ENCODE measurements around the gene SLC18A3. TPM values are rescaled to one million over a fixed set of nuclear protein-coding genes. Genes with fewer than 3 reads are reported as not detected.
A peak's percentile ranks its signal among the peaks of the same experiment; 100 is the strongest.

SLC18A3 gene
- polyA plus RNA-seq, 1 of the 3 experiments (the other 2 are of a cell fraction): 1.7 TPM

DNA sequence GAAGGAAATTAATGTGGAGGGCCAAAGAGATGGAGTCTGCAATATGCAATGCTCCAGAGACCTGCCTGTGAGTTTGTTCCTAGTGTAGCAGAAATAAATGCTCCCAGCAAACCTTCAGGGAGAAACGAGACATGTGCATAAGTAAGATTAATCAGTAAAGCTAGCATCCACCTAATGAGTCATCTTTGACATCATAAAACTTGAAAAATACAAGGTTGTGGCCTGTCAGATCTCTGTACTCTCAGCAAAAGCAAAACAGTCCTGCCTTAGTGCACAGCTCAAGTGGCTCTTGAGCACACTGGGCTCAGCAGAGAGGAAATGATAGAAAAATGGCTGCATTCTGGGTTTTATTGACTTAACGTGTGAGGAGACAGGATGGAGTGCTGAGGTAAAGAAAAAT is 38.7 kb upstream of the SLC18A3 start:
- no peak for DNase-seq
- Histone ChIP-seq H3K9me3 (no peaks in the 10 kb centered on the region), H3K36me3 (replicated peaks in 1 of 2; ENCODE audit: control insufficient read depth in 1 of 2, insufficient read depth in 2 of 2, low read length in 1 of 2) (no peaks in the 10 kb centered on the region), H3K27me3 (ENCODE audit: insufficient read depth) (no peaks in the 10 kb centered on the region), H2AFZ (ENCODE audit: low read depth) (no peak overlapping the region), H3K79me2 (ENCODE audit: insufficient read depth) (no peaks in the 10 kb centered on the region), H3K9me2 (no peaks in the 10 kb centered on the region), H3F3A (replicated peaks; ENCODE audit: insufficient read depth) (no peaks in the 10 kb centered on the region), H3K27ac (ENCODE audit: low read depth in 2 of 2, low read length in 1 of 2) (no peak overlapping the region), H3K4me2 (no peak overlapping the region), H3K4me3 (ENCODE audit: low read depth in 2 of 2, low read length in 1 of 2) (no peak overlapping the region), H3K9ac (no peak overlapping the region), H4K20me1 (ENCODE audit: insufficient read depth) (no peaks in the 10 kb centered on the region), H3K4me1 (ENCODE audit: control insufficient read depth in 1 of 2, insufficient read depth in 2 of 2, low read depth in 1 of 2, low read length in 1 of 2) (peaks cover 0 to 5% of the 10 kb centered on the region in 2 experiments; a peak in 1 of 4 replicates)
- CTCF ChIA-PET: interaction anchor here (1.2 kb wide), 1 partner anchor 22 kb away, joined by 5 read pairs; no protein-coding TSS in a partner anchor
- 30% methylated on average over 2 of the region's 2 CpGs for WGBS (ENCODE audit: low lambda C conversion rate)
- TF ChIP-seq ELF1 (IDR thresholded peaks at IDR 0.05) (no peak), MEF2A (IDR thresholded peaks at IDR 0.05; ENCODE audit: borderline replicate concordance, low read depth) (no peak), TAF1 (IDR thresholded peaks at IDR 0.05; ENCODE audit: borderline replicate concordance, low read depth, low read length) (no peak), EZH2phosphoT487 (IDR thresholded peaks at IDR 0.05; ENCODE audit: borderline replicate concordance, low read depth) (no peak), MXI1 (IDR thresholded peaks at IDR 0.05; ENCODE audit: low read depth, low read length) (no peak), YY1 (IDR thresholded peaks at IDR 0.05; ENCODE audit: low read depth) (no peak), POLR2AphosphoS5 (IDR thresholded peaks at IDR 0.05; ENCODE audit: low read depth, low read length) (no peak), FOXM1 (IDR thresholded peaks at IDR 0.05; ENCODE audit: low read depth) (no peak), TCF12 (IDR thresholded peaks at IDR 0.05) (peak; percentile 41; the same call in 1 of the 2 replicates), SMC3 (IDR thresholded peaks at IDR 0.05; ENCODE audit: low read depth, low read length) (no peak), RCOR1 (IDR thresholded peaks at IDR 0.05; ENCODE audit: low read length) (no peak), GATA2 (CRISPR knock-in tag; IDR thresholded peaks at IDR 0.05) (no peak), NFIC (IDR thresholded peaks at IDR 0.05; ENCODE audit: borderline replicate concordance) (no peak), RAD21 (IDR thresholded peaks at IDR 0.05; ENCODE audit: low read length) (no peak), RFX5 (IDR thresholded peaks at IDR 0.05; ENCODE audit: low read length) (no peak), JUND (IDR thresholded peaks at IDR 0.05) (peak; percentile 33; the same call in 1 of the 2 replicates), NRF1 (IDR thresholded peaks at IDR 0.05; ENCODE audit: low read depth, low read length) (no peak), RXRA (IDR thresholded peaks at IDR 0.05; ENCODE audit: borderline replicate concordance, low read depth) (no peak)
- TF ChIP-seq, protein P1, sequence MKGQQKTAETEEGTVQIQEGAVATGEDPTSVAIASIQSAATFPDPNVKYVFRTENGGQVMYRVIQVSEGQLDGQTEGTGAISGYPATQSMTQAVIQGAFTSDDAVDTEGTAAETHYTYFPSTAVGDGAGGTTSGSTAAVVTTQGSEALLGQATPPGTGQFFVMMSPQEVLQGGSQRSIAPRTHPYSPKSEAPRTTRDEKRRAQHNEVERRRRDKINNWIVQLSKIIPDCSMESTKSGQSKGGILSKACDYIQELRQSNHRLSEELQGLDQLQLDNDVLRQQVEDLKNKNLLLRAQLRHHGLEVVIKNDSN (IDR thresholded peaks at IDR 0.05; ENCODE audit: borderline replicate concordance, low read depth): no peak
- TF ChIP-seq, protein P2, sequence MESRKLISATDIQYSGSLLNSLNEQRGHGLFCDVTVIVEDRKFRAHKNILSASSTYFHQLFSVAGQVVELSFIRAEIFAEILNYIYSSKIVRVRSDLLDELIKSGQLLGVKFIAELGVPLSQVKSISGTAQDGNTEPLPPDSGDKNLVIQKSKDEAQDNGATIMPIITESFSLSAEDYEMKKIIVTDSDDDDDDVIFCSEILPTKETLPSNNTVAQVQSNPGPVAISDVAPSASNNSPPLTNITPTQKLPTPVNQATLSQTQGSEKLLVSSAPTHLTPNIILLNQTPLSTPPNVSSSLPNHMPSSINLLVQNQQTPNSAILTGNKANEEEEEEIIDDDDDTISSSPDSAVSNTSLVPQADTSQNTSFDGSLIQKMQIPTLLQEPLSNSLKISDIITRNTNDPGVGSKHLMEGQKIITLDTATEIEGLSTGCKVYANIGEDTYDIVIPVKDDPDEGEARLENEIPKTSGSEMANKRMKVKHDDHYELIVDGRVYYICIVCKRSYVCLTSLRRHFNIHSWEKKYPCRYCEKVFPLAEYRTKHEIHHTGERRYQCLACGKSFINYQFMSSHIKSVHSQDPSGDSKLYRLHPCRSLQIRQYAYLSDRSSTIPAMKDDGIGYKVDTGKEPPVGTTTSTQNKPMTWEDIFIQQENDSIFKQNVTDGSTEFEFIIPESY (IDR thresholded peaks at IDR 0.05; ENCODE audit: borderline replicate concordance, low read depth): no peak
- TF ChIP-seq, protein P3, sequence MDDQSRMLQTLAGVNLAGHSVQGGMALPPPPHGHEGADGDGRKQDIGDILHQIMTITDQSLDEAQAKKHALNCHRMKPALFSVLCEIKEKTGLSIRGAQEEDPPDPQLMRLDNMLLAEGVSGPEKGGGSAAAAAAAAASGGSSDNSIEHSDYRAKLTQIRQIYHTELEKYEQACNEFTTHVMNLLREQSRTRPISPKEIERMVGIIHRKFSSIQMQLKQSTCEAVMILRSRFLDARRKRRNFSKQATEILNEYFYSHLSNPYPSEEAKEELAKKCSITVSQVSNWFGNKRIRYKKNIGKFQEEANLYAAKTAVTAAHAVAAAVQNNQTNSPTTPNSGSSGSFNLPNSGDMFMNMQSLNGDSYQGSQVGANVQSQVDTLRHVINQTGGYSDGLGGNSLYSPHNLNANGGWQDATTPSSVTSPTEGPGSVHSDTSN (IDR thresholded peaks at IDR 0.05): peak; percentile 44; the same call in 1 of the 2 replicates
- POLR2A ChIA-PET: no interaction called here
